GM18907 (cell line): ENCODE data around the gene UTRN.
A peak's percentile ranks its signal among the peaks of the same experiment; 100 is the strongest.

ENCODE experiments used
- ATAC-seq: cut with Tn5 transposase; IDR thresholded peaks from one replicate; pipeline ENCODE4 v1.9.1; 2021; ENCODE audit warnings: mild to moderate bottlenecking, moderate library complexity; ENCODE audit not compliant: unreplicated experiment

The UTRN gene

GRCh38 chr6:144284783-144285547 lies at the start of gene UTRN:
UTRN (plus strand) TSS chr6:144285335; CDS start chr6:144291829, 6,494 bp downstream.
- peak; percentile 62 for ATAC-seq

DNA sequence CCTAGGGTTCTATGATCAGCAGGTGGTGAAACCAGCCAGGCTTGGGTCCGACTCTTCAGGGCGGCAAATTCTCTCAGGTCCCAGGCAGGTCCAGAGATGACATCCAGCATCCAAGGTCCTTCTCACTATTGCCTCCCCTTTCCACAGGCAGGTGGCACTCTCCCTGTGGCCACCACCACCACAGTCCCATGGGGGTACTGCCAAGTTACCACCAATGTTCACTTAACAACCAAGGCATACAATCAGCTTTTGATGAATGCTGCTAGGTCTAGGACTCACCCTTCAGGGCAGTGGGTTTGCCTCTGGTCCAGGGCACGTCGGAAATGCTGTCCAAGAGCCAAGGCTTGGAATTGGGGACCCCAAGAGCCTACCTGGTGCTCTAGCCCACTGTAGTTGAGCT lies 40.4 kb upstream of the UTRN start:
- ATAC-seq = no peak

- ATAC-seq = no peak
Measured at GRCh38 chr6:144246988-144247387, 38.1 kb upstream of the UTRN start.

DNA sequence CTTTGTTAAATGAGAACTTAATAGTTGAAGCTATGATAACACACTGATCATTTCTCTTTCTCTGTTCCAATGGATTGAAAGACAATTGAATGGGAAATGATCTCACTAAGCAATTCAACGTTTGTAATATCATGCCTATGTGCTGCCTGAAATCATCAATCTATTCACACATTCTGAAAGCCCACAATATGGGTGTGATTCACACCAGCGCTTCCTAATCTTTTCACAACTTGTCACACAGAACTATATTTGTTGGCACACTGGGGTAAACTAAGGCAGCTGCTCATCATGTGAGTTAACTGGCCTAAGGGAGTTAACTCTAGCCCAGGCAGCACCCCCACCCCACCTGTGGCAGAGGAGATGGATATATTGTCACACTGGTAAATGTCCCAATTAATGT lies 37.1 kb upstream of the UTRN start:
- no peak for ATAC-seq

DNA sequence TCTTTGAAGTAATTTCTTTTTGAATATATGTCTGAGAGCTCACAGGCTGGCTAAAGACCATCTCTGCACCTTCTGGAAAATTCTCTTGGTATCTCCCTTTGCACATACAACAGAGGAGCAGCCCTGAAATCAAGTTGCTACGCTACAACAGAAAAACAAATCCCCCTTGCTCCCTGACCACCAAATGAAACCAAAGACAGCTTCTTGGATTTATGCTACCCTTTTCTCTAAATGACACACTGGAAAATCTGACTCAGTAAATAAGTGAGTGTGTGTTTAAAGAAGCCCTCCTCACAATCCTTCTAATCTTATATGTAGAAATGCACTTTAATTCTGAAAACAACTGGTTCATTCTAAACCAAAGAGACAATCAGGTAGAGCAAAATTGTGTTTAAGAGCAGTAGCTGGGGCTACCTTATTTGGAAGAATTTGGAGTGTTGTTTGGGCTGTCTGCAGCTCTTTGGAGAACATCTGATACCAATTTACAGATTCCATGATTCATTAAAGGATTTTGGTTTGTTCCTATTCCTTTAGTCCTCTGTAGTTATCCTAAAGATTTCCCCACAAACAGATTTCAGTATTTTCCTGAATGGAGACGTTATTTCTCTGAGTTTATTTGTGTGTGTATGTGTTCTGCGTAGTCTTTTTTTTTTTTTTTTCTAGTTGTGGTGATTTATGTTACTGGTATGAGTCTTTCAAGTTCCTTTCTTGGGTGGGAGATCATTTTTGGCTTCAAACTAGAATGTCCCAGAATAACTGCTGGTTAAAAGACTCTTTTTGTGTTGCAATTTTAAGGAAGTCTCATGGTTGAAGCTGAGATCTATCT lies 36.4 kb upstream of the UTRN start:
- ATAC-seq = no peak

DNA sequence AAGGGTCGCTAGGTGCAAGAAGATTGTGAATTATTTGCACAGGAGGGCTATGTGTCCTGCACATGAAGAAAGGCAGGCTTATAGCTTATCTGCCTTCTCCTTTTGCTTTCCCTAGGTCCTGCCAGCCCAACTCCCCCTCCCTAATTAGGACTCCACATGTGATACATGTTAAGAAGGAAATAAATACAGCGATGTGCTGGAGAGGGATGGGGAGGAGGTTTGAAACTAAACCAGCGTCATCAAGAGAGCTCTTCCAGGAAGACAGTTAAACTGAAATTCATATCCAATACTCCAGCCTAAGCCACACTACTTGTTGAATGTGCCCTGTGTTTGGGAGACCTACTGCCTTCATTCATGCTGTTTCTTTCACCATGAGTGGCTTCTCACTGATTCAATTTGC lies 34.9 kb upstream of the UTRN start:
- no peak for ATAC-seq

DNA sequence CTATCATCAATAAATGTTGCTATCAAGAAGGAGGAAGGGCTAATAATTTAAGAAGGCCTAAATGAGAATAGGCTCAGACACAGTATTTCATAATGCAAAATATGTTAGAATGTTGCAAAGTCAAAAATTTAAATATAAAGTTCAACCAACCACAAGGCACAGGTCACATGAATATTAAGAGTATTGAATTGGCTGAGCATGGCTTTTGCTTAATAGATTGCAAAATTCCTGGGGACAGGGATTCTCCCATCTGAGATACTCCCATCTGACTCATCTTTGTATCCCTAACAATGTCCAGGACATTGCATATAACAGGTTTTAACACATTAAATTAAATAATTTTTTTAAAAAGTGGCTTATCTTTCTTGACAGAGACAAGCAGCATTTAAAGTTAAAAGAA lies 32.9 kb upstream of the UTRN start:
- ATAC-seq = no peak

- ATAC-seq = no peak
Measured at GRCh38 chr6:144259986-144260385, 25.1 kb upstream of the UTRN start.

GRCh38 chr6:144262470-144263369 lies 22.4 kb upstream of the UTRN start:
- no peak for ATAC-seq

DNA sequence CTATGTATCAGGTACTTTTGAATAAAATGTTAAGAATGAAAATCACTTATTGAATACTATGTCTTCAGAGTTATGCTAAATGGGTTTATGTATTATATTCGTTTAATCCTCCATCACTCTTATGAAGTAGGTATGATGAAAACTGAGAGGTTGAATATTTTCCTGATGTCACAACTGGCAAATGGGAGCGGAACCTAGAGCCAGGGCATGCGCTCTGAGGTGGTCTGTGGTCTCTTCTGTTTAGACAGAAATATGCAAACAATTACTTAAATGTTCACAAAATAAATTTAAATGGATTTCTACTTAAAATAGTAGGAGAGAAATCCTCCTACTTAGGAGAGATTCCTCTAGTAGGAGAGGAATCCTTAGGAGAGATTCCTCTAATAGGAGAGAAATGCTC lies 21.3 kb upstream of the UTRN start:
- no peak for ATAC-seq

DNA sequence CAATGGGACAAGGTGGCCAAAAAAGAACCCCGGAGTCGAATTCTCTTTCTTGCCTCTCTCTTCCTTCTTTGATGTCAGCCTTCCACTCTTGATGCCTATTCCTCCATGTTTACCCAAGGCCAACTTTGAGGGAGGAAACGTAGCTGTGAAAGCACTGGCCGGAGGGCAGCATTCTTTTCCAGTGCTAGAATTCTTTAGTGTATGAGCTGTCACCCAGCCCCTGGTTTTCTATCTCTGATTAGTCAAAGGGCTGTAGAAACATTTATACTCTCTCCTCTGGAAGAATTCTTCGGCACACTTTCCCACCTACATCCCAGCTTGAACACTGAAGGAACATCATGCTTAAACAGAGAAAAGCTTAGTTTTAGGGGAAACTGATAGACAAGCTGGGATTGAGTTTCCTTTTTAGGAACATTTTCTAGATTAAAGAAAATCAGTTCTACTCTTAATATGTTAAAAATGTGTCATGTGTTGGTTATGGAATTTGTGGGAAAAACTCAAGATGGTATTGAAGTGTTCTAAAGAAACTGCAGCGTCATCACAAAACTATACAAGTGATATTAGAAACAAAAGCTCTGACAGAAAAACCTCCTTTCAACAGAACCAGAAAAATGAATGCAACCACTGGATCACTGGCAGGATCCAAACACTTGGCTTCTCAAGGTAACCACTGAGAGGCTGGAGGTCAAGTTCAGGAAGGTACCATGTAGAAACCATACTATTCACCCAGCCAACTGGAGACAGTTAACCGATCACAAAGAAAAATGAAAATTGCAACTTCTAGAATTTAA lies 20.7 kb upstream of the UTRN start:
- no peak for ATAC-seq

DNA sequence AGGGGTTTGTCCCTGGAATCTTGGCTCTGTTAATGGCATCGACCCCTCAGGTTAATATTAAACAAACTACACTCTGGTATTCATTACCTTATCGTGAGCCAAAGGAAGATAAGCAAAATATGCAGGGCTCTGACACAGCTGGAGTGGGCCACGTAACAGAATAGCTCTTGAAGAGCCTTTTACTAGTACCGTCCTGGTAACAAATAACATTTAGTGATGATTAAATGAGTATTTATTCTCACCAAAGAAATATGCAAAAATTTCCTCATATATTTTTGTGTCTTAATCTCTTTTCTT lies 20.1 kb upstream of the UTRN start:
- peak; percentile 13 for ATAC-seq

- ATAC-seq = peak; percentile 91
Measured at GRCh38 chr6:144265390-144265789, 19.7 kb upstream of the UTRN start.

DNA sequence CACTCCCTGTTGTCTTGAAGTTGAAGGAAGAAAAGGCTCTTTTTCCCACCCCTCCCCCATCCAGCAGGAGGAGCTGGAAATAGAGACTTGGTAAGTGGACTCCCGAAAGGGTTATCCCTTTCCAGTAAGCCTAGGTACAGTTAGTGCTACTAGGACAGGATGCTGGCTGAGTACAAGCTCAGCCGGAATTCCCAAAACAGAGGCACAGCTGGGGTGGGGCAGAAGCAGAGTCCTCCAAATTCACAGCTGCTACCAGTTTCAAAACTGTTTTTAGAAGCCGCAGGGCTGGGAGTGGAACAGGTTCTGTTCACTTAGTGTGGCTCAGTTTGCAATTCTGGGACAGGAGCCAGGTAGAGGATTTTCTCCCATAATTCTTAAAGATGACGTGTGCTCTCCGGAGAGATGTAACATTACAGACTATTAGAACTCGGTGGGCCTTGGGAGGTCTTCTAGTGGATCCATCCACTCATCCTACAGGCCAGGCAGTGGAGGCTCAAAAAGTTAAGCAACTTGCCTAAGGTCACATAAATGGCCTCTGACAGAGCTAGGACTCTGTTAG lies 19.0 kb upstream of the UTRN start:
- ATAC-seq = no peak

DNA sequence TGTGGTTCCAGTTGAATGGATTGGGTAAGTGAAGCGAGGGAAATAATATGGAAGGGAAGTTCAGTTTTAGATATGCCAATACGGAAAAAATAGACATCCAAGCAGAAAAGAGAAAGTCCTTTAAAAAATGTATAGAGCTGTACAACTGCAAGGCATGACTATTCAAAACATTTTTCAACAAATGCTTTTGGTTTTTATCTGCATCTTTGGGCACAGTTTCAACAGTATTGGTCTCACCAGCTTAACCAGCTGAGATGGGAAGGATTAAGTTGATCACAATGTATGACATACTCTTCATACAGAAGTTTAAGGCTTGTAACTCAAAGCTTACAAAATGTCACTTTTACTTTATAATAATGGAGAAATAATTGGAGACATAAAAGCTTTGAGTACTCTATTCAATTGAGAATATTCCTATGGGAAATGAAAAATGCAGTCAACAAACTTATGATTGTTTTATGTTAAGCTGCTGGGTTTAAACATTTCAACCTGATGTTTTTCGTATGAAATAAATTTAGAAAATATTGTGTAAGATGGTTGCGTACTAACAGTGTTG lies 16.3 kb upstream of the UTRN start:
- no peak for ATAC-seq

DNA sequence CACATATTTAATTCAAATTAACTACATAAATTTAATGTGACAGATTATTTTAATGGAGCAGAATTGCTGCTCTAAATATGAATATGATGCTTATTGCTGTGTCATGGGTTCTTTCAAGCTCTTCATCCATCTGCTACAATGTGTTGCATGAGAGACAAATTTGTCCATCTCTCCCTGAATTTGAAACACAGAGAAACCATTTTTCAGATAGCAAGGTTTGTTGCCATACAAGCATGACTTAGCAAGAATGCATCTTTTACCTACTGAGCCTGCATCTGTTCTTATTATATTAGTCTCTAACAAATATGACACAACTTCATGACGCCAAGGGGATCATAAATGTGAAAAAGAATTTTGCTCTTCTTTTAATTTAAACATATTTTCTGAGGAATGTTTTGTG lies 8.0 kb upstream of the UTRN start:
- no peak for ATAC-seq

- ATAC-seq = no peak
Measured at GRCh38 chr6:144277605-144278227, 7.4 kb upstream of the UTRN start.

DNA sequence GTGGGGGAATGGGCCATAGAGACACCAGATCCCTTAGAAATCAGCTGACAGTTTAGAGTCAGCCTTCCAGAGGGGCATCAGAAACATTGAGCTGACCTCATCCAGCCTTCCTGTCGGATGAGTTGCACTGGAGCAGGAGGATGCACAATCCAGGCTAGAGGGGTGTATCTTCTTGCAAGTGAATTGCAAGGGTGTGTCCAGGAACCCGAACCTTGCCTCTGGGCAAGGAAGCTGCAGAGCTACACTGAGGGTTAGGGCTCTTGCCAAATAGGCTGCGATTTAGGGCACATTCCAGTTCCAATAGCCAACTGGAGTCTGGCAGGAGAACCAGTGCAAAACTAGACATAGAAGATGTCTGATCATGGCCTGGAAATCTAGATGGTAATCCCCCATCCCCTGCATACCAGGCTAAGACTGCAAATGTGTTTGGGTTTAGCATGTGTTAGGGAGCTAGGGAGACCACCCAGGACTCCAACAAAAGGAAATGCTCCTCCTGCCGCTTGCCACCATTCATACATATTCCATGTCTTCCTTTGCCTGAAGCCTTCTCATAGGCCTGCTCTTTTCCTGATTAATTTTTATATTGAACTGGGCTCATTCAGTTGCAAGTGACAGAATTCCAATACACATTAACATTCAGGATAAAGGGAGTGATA lies 6.3 kb upstream of the UTRN start:
- ATAC-seq = no peak

GRCh38 chr6:144279484-144280150 lies 5.5 kb upstream of the UTRN start:
- ATAC-seq = no peak
